Measurements from ENCODE around the gene SYPL2. TPM values are rescaled to one million over a fixed set of nuclear protein-coding genes. Genes with fewer than 3 reads are reported as not detected.

SYPL2 gene
- total RNA-seq, 1 donor = 1.7 TPM

DNA sequence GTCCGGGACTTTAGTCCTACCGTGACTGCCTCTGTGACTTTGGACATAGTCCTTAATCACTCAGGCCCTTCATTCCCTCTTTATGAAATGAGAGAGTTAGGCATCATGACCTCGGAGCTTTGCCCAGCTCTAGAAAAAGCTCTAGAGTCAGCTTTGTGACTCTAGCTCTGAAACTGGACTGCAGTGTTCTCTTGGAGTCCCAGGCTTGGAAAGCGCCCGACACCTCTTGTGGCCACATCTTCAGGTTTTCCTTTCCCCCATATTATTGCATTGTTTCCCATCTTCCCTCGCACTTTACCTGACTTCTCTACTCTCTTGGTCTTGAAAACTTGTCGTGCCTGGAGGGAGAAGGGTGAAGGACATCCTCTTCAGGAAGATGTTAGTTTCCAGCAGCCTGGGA is 55.7 kb downstream of the SYPL2 start:
- DNase-seq (ENCODE audit: low read depth) = no peak
- no peak overlapping the region for H3K4me3 ChIP-seq (ENCODE audit: low read depth, low read length)
- TF ChIP-seq, protein P1, sequence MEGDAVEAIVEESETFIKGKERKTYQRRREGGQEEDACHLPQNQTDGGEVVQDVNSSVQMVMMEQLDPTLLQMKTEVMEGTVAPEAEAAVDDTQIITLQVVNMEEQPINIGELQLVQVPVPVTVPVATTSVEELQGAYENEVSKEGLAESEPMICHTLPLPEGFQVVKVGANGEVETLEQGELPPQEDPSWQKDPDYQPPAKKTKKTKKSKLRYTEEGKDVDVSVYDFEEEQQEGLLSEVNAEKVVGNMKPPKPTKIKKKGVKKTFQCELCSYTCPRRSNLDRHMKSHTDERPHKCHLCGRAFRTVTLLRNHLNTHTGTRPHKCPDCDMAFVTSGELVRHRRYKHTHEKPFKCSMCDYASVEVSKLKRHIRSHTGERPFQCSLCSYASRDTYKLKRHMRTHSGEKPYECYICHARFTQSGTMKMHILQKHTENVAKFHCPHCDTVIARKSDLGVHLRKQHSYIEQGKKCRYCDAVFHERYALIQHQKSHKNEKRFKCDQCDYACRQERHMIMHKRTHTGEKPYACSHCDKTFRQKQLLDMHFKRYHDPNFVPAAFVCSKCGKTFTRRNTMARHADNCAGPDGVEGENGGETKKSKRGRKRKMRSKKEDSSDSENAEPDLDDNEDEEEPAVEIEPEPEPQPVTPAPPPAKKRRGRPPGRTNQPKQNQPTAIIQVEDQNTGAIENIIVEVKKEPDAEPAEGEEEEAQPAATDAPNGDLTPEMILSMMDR (IDR thresholded peaks at IDR 0.05; ENCODE audit: insufficient read depth, low read length) = no peak

DNA sequence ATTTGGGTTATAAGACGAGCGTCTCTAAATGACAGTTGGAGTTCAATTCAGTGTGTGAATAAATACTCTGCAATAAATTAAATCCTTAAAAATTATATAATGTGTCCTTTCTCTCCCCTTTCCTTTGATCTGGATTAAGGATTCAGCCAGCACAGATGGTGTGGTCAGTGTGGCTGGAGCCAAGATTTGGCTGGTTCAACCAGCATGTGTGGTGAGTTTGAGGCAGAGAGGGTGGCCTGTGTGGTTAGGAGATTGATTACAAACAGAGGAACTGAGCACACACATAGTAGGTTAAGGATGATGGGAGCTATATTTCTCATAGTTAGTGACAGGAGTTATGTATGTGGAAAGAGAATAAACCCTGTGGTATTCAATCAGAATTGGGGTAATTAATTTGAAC is 57.4 kb downstream of the SYPL2 start:
- TF ChIP-seq, protein P1 (IDR thresholded peaks at IDR 0.05; ENCODE audit: insufficient read depth, low read length) = no peak
- no peak for DNase-seq (ENCODE audit: low read depth)
- no peak overlapping the region for H3K4me3 ChIP-seq (ENCODE audit: low read depth, low read length)

DNA sequence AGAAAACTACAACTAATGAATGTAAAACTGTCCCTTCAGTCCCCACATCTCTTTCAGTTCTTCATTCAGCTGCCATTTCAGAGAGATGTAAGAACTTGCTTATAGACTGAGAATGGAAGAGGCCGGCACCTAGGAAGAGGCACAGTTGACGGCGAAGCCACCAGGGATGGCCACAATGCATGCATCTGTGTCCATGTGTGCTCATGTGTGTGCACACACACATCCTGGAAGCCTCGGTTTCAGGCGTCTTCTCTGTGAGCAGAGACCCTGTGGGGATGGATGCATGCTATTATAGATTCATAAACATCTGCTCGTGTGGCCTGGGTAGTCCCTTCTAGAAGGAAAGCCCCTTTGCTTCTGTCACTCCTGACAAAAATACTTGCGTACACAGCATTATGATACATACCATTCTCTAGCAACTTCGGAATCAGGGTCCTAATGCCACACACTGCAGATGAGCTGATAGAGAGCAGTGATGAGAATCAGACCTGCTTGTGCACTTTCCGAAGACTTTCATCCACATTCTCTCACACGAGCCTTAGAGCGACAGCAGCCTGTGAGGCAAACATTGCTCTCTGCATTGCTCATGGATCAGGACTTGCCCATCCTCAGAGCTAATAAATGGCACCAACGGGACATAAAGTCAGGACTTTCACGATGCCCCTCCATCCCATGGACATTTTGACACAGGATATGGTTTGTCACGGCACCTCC is 60.9 kb downstream of the SYPL2 start:
- TF ChIP-seq, protein P1 (IDR thresholded peaks at IDR 0.05; ENCODE audit: insufficient read depth, low read length) = no peak

DNA sequence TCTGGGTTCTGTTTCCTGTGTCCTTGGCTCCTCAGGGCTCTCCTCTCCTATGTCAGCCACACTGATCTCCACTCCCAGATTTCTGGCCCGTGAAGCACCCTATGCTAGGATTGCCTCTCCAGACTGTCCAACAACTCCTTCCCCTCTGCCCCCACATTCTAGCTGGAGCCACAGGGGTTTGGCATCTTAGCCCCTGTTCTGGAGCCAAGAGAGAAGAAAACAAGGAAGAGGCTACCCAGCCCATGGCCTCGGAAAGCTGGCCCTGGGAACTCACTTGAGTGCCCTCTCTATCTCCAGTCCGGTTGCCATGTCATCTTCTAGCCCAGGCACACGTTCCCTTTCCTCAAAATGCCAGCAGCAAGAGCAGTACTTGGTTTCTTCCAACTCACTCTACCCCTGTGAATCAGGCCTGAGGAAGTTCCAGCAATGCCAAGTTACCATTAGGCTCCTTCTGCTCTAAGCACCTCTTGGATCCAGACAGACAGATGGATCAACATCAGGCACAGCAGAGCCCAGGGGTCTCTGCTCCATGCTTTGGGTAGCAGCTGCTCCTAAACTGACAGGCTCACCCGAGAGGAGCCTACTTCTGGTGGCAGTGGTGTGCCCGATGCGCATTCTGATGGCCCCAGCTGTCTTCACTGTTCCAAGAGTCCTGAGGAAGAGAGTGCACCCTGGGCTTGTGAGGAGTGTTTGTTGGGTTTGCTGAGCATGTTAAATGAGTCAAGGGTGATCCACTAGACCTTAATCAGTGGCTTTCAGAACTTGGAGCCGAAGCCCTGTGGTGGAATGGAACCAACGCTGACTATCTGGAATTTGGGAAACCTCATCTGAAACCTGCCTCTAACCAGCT is 61.7 kb downstream of the SYPL2 start:
- H3K4me3 ChIP-seq (ENCODE audit: low read depth, low read length) = no peak overlapping the region
- DNase-seq (ENCODE audit: low read depth) = no peak
- TF ChIP-seq, protein P1 (IDR thresholded peaks at IDR 0.05; ENCODE audit: insufficient read depth, low read length) = no peak

More for the DNA sequence above, 60.9 kb downstream of the SYPL2 start:
- no peak overlapping the region for H3K4me3 ChIP-seq (ENCODE audit: low read depth, low read length)
- DNase-seq (ENCODE audit: low read depth) = no peak

- no peak for DNase-seq (ENCODE audit: low read depth)
- H3K4me3 ChIP-seq (ENCODE audit: low read depth, low read length) = no peak overlapping the region
- TF ChIP-seq, protein P1 (IDR thresholded peaks at IDR 0.05; ENCODE audit: insufficient read depth, low read length) = no peak
These were observed 62.4 kb downstream of the SYPL2 start for GRCh38 chr1:109528712-109529111.

DNA sequence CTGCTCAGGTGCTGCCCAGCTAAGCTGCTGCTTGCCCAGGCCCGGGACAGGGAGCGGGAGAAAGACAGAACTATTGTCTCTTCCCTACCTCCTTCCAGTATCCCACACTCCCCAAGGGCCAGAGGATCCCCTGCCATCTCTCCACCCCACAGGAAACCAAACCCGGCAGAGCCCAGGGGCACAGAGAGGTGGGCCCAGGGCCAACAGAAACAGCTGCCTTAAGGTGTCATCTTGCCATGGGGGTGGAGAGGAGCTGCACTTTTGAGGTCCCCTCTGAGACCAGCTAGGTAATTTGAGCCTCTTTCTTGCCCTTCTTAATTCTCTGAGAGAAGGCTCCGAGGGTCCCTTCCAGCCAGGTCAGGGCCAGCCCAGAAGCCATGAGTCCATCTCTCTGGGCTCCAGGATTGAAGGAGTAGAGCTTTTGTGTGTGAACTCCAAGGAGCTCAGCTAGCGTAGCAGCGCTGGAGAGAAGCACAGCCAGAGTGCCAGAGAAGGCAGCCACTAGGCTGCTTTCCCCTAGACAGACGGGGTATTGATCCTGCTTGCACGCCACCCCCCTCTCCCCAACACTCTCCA is 63.6 kb downstream of the SYPL2 start:
- no peak overlapping the region for H3K4me3 ChIP-seq (ENCODE audit: low read depth, low read length)
- no peak for DNase-seq (ENCODE audit: low read depth)
- TF ChIP-seq, protein P1 (IDR thresholded peaks at IDR 0.05; ENCODE audit: insufficient read depth, low read length) = no peak
